CD4-positive, alpha-beta T cell treated with Interferon gamma for 1 hour (primary cell): Measurements from ENCODE around the gene LUZP1.
"Not testable (repeated sequence)": the region's sequence is repeated elsewhere in the genome, so short reads cannot be mapped to it uniquely, and the experiment has no call there.

Source experiments
- DNase-seq: peaks from one replicate; pipeline ENCODE4 v3.0.0-alpha.2; 2020

Gene LUZP1

DNA sequence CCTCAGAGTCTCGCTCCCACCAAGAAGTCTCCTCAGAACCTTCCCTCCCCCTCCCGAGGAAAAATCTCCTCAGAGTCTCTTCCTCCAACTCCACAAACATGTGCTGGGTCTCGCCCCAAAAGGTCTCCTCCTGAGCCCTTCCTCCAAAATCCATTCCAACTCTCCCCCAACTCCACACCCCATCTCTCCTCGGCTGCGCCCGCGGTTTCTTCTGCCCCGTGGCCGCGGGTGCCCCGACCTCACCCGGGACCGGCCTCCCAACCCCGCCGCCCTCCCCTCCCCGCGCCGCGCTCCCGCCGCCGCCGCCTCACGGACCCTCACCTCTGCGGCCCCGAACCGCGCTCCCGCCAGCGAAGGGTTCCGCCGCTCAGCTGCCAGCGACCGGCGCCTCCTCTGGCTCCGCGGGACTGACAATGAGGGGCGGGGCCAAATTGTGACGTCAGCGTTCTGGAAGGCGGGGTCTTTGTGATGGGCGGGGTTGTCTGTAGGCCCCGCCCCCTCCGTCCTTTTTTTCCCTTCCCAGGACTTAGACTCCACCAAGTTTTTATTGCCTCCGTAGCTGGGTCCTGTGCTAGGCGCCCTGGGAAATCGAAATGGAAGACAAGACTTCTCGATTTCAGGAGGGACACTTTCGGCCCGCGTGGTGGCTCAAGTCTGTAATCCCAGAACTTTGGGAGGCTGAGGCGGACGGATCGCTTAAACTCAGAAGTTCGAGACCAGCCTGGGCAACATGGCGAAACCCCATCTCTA, at the start of gene LUZP1:
Gene LUZP1, minus strand, starts transcription at position 412 of the 750 bp plus-strand sequence.
- DNase-seq = peak; percentile 76

DNA sequence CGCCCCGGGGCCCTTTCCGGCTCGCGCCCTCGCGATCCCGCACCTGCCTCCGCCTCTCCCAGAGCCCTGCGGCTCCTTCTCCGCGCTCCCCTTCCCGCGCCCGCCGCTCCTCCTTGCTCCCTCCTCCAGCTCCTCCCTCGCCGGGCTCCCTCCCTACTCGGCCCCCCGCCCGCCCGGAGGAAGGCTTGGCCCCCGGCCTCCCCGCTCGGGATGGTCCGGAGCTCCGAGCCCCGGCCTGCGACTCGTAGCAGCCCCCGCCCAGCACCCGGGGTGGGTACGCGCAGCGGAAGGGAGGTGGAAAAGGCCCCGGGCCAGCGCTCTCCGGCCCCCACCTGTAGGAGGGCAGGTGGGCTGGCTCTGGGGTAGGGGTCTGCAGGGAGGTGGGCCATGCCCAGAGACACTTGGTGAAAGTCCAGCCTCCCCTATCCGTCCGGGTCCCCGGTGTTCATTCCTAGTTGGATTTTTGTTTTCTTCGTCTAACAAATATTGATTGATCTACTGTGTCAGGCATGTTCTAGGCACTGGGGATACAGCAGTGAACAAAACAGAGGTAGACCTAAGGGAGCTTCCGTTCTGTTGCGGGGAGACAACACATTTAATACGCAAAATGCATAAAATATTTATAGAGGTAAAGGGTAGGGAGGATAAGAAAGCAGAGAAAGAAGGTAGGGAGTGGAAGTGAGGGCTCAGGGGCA, 48.9 kb upstream of the LUZP1 start, which contains the start of gene HTR1D:
Gene HTR1D, minus strand, starts transcription at position 82 of the 695 bp plus-strand sequence. CDS start 23,283 bp downstream, outside the sequence.
- DNase-seq = no peak

DNA sequence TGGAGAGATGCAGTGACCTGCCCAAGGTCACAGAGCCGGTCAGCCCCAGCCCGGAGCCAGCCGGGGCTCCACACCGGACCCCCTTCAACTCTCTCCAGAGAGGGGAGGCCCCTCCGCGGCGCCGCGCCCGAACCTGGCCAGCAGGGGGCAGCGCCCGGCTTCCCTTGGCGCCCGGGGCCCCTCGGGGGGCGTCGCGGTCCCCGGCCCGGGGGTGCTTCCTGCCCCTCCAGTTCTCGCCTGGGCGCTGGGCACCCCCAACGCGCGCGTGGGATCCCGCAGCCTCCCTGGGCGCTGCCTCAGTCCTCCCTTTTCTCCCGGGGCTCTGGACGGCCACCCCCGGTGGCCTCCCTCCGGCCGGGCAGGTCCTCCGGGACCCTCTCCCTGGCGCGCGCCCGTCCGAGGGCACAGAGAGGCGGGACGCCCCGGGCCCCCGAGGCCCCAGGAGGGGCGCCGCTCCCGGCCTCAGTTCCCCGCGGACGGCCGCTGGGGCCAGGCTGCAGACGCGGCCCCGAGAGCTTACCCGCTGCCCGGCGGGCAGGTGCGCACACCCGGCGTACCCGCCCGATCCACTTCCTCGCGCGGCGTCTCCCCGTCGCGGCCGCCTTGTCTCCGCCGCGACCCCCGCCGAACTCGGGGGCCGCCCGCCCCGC, 48.2 kb upstream of the LUZP1 start:
- DNase-seq = no peak

DNA sequence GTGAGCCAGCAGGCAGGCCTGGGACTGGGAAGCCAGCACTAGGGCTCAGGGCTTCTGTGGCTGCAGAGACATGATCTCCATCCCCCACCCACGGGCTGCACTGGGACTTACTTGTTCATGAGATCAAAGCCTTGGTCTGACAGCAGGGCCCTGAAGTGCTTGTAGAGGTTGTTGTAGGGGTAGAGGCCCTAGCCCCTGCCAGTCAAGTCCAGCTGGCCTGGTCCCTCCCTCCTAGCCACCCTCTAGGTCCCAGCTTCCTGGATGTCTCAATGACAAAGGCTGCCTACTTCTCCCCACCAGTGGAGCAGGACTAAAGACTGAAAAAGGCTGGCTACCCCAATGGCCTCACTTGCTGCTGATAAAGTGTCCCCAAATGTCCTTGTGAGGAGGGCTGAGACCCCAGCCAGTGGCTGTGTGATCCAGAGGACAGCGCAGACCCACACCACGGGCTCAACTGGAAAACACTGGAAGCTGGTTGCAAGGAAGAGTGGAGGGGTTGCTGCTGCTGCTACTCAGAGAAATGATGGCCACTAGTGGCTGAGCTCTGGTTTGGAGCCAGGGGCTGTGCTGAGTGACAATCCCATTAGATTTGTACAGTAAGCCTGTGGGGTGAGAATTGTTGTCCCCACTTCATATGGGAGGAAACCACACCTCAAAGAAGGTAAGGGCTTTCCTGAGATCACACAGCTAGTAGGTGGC, 47.2 kb upstream of the LUZP1 start:
- DNase-seq = no peak

DNA sequence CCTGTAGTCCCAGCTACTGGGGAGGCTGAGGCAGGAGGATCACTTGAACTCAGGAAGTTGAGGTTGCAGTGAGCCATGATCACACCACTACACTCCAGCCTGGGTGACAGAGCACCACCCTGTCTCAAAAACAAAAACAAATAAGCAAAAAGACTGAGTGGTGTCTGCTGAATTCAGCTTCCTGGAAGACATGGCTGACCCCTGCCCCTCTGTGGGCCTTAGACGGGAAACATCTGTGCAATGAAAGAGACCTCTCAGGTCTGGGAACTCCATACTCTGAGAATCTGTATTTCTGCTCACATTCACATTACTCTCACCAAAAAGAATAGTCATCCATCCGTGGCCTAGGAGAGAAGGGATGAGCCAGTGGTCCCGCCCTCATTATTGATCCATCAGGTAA, 46.6 kb upstream of the LUZP1 start:
- DNase-seq = no peak

DNA sequence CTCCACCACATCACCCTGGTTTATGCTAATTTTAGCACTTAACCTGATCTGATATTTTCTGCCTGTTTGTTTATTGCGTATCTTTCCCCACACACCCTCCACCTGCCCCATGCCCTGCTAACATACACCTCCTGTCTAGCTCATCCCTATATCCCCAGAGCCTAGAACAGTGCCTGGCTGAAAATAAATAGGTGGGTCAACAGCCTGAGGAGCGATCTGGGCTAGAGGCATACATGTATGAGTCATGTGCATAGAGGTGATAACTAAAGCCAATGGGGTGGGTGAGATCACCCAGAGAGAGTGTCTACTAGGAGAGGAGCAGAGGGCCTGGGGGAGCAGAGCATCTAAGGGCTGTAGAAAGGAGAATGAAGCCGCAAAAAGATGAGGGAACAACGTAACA, 46.0 kb upstream of the LUZP1 start:
- no peak for DNase-seq

DNA sequence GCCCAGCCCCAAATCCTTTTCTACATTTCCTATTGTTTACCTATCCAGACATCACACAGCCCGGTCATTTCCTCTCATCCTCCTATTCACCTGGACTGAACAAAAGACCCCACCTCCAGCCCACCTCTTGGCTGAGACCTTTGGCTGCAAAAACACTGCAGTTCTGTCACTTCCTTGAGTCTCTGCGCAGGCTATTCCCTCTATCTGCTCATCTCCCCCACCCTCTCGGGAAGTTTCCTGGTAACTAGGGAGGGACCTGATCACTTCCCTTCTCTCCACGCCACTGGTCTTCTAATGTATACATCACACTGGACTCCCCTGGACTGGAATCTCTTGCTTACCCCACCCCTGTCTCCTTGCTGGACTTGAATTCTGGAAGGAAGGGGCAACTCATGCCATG, 43.3 kb upstream of the LUZP1 start:
- no peak for DNase-seq

DNA sequence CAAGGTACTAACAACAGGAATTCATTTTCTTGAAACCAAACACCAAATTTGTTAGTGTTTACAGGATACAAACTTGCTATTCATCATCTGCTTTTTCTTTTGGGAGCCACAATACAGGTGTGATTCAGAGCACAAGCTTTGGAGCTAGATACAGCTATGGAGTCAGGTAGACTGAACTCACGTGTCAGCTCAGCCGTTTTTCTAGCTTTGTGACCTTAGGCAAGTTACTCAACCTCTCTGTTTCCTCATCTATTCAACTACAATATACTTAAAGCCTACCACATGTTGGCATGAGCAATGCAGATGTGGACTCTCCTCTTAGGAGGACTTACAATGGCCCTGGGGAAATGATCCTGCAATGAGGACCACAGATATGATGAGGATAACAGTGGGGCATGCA, 42.3 kb upstream of the LUZP1 start:
- DNase-seq = no peak

DNA sequence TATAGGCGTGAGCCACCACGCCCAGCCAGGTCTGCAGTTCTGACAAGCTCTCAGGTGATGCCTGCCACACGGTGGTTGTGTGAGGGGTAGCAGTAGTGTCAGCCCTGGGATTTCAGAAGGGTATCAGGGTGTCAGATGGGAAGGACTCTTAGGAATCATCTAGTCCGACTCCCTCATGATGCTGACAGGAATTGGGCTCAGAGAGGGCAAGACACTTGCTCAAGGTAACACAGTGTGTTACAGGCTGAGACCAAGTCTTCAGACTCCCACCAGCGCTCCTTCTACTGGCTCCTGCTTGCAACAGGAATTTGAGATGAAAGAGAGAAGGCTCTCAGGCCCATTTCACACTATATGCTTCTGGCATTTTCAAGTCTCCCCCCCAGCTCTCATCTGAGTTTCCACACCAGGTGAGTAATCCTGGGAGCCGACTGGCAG, 41.7 kb upstream of the LUZP1 start:
- DNase-seq = no peak

DNA sequence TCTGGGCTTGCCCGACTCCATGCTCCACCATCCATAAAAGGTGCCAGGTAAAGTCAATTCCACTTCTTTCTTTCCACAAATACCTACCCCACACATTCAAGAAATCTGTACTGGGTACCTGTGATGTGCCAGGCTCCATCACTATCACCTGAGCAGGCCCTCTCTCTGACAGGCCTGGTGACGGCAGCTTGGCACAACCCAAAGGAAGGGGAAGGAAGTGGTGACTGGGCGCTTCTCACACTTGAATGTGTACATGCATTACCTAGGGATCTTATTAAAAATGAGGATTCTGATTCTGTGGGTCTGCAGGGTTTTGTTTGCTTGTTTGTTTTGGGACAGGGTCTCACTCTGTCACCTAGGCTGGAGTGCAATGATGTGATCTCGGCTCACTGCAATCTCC, 41.1 kb upstream of the LUZP1 start:
- no peak for DNase-seq

DNA sequence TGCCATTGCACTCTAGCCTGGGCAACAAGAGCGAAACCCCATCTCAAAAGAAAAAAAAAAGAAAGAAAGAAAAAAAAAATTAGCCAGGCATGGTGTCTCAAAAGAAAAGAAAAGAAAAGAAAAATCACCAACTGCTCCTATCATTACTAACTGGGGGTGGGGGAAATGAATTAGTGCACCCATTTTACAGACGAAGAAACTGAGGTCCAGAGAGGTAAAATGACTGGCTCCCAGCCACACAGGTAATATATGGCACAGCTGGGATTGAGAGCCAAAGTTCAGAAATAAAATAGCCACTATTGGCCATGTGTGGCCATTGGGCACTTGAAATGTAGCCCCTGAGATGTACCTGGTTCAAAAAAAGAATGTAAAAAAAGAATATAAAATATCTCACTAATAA, 39.9 kb upstream of the LUZP1 start:
- no peak for DNase-seq

DNA sequence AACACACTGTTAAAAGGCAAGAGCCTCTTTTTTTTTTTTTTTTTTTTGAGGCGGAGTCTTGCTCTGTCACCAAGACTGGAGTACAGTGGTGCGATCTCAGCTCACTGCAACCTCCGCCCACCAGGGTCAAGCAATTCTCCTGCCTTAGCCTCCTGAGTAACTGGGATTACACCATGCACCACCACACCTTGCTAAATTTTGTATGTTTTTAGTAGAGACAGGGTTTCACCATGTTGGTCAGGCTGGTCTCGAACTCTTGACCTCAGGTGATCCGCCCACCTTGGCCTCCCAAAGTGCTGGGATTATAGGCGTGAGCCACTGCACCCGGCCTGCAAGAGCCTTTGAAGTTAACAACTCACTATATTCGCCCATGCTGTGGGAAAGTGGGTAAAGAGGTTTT, 39.1 kb upstream of the LUZP1 start:
- not testable (repeated sequence) for DNase-seq

DNA sequence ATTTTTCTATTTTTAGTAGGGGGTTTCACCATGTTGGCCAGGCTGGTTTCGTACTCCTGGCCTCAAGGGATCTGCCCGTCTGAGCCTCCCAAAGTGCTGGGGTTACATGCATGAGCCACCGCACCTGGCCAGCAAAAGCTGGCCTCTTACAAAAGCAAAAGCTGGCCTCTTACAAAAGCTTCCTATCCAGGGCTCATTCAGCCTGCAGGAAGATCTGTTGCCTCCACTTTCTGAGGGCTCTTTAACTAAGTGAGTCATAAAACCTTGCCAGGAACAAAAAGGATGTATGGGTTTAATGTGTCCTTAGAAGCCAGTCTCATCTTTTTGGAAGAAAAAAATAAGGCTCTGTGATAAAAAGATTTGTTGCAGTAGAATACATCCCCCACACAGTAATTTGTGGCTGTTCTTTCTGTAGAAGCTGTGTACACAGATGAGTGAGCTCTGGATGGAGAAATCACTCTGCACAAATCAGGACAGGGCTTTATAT, 33.6 kb upstream of the LUZP1 start:
- no peak for DNase-seq

DNA sequence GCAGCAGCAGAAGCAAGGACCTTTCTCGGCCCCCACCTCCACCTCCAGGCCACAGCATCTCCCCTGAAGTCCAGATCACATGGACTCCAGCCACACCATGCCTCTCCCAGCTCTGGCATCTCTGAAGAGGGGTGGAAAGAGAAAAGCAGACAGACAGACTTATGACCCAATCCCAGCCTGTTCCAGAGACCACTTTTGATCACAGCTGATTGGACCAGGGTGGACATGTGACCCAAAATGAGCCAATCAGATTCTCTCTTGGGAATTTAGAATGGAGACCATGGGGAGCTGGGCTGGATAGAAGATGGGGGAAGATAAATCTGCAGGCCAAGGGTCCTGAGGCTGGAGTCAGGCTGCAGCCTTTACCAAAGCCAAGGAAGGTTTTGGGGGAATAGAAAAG, 32.2 kb upstream of the LUZP1 start:
- no peak for DNase-seq

DNA sequence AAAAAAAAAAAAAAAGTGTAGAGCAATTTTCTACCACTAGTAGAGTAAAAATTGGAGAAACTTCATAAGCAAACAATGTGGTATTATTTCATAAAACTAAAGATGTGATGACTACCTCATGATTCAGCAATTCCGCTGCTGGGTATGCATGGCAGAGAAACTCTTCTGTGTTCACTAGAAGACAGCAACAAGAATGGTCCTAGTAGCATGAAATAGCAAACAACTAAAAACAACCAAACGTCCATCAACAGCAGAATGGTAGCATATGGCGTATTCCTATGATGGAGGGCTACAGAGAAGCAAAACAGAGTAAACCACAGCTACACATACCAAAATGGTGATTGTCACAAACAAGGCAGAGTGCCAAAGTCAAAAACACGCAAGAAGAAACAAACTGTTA, 29.7 kb upstream of the LUZP1 start:
- DNase-seq = no peak

DNA sequence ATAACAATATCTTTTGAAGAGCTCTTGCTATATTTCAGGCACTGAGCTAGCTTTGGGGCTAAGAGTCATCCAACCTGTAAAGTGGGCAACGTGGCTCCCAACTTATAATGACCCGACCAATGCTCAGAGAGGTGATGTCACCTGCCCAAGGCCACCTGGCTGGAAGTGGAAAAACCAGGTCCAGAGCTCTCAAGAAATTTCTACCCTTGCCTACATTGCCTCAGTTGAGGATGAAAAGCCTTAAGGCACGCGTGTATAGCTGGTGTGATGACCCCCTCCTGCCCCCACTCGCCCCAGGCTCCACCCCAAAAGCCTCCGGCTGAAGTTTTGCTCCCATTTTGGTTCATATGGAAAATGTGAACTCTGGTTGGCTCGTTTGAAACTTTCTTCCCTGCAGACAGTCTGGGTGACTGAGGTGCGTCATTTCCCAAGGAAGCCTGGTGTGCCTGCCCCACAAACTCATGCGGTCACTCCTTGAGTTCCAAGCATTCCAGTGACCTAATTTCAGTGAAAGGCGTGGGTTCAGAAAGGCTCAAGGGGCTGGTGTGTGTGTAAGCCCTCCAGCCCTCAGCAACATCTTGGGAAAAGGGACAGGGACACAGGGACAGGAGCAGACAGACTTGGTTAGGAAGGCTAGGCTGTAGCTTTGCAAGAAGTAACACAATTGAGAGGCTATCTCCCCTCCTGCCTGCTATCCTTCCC, 28.1 kb upstream of the LUZP1 start:
- DNase-seq = no peak

DNA sequence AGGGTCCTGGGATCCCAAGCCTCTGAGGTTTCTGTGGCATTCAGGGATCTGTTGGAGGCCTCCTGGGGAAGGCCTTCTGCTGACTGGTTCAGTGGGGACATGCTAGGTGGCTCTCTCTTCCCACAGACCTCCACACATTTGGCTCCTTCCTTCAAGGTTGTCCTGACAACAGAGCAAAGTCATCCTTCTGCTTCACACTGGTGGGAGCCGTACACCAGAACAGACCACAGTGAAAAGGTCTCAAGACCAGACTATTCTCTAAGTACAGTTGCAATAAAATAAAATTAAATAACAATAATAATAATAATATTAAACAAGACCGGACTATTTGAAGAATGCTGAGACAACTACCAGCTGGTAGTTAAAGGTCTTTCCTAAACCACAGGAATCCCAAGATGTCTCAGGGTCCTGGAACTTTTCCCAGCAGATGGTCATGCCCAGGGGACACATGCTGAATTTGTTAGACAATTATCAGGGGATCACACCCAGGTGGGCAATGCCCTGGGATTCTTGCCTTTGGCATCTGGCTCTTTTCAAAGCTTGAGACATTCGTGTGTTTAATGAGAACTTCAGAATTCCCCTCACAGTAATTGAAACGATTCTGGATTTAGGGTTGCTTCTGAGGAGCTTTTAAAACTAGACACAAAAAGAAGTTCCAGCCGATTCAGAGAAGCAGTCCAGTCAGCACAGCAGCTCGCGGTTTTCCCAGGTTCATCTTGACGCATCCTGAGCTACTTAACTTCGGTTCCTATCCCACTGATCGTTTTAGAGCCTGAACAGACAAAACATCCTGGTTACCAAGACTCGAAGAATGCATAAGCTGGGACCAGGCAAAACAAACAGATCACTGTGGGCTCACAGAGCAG, 25.7 kb upstream of the LUZP1 start:
- DNase-seq = no peak

DNA sequence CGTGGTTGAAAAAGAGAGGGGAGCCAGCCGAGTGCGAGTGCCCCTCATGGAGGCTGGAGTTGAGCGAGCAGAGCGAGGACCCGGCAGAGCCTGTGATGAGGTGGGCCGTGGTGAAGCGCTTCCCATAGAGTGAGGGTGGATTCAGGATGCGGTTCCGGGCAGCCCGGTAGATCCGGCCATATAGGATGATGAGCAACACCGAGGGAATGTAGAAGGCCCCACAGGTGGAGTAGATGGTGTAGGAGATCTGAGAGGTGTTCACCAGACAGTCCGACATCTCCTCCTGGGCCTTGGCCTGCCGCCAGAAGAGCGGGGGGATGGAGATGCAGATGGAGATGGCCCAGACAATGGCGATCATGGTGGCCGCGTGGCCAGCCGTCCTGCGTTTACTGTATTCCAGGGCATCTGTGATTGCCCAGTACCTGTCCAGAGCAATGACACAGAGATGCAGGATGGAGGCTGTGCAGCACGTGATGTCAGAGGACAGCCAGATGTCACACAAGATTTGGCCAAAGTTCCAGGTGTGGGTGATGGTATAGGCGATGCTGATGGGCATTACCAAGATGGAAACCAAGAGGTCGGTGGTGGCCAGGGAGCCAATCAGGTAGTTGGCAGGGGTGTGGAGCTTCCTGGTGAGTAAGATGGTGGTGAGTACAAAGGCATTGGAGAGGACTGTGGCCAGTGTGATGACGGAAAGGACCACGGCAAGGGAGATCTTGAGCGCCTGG, 24.9 kb upstream of the LUZP1 start:
- no peak for DNase-seq

DNA sequence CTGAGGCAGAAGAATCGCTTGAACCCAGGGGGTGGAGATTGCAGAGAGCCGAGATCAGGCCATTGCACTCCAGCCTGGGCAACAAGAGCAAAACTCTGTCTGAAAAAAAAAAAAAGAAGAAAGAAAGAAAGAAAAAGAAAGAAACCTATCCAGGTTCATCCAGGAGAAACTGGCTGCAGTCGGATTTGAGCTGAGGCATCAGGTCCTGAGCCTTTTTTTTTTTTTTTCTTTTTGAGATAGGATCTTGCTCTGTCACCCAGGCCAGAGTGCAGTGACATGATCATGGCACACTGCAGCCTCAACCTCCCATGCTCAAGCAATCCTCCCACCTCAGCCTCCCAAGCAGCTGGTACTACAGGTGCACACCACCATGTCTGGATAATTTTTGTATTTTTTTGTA, 22.5 kb upstream of the LUZP1 start:
- DNase-seq = no peak

DNA sequence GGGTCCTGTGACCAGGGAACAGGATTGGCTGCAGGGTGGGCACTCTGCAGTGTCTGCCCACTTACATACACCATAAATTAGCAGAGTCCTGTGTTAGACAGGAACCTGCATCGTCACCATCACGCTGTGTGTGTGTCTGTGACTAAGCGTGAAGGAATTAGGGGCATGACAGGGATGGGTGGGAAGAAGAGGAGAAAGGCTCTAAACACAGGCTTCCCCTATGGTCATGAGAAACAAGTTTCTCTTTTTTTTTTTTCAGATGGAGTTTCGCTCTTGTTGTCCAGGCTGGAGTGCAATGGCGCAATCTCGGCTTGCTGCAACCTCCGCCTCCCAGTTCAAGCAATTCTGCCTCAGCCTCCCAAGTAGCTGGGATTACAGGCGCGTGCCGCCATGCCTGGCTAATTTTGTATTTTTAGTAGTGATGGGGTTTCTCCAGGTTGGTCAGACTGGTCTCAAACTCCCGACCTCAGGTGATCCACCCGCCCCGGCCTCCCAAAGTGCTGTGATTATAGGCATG, 20.3 kb upstream of the LUZP1 start:
- DNase-seq = not testable (repeated sequence)
